ENCODE data around the gene LRRC47.
A peak's percentile ranks its signal among the peaks of the same experiment; 100 is the strongest.
"Not testable (repeated sequence)": the region's sequence is repeated elsewhere in the genome, so short reads cannot be mapped to it uniquely, and the experiment has no call there.

LRRC47 gene

GRCh38 chr1:3752400-3752945 is 43.8 kb downstream of the LRRC47 start, which contains the start of gene CCDC27:
CCDC27 (plus strand) TSS chr1:3752450; CDS start chr1:3752482, 32 bp downstream.
- Histone ChIP-seq H3K27me3 (ENCODE audit: insufficient read depth, low read length) (peaks cover 14% of the 10 kb centered on the region; the same call in 1 of the 2 replicates), H3K36me3 (ENCODE audit: insufficient read depth, low read length) (no peaks in the 10 kb centered on the region), H3K4me1 (ENCODE audit: insufficient read depth, low read length) (no peaks in the 10 kb centered on the region), H3K27ac (ENCODE audit: low read depth, low read length) (no peak within 1 kb of the TSS), H3K4me3 (ENCODE audit: low read length) (no peak within 1 kb of the TSS), H3K9me3 (ENCODE audit: insufficient read depth, low read depth, low read length) (no peaks in the 10 kb centered on the region), H3K9ac (ENCODE audit: low read depth, low read length) (no peak within 1 kb of the TSS)
- 91% methylated on average over 17 of the region's 17 CpGs for WGBS

- Histone ChIP-seq H3K27ac (ENCODE audit: low read depth, low read length) (no peak overlapping the region), H3K9me3 (ENCODE audit: insufficient read depth, low read depth, low read length) (no peaks in the 10 kb centered on the region), H3K9ac (ENCODE audit: low read depth, low read length) (no peak overlapping the region), H3K4me1 (ENCODE audit: insufficient read depth, low read length) (peaks cover 7% of the 10 kb centered on the region), H3K27me3 (ENCODE audit: insufficient read depth, low read length) (peaks cover 12% of the 10 kb centered on the region; the same call in 1 of the 2 replicates), H3K4me3 (ENCODE audit: low read length) (no peak overlapping the region), H3K36me3 (ENCODE audit: insufficient read depth, low read length) (no peaks in the 10 kb centered on the region)
- WGBS = 83% methylated on average over 6 of the region's 6 CpGs
These were observed 45.6 kb downstream of the LRRC47 start for GRCh38 chr1:3750741-3751140.

- Histone ChIP-seq H3K27me3 (ENCODE audit: insufficient read depth, low read length) (peaks cover 12% of the 10 kb centered on the region; the same call in 1 of the 2 replicates), H3K9me3 (ENCODE audit: insufficient read depth, low read depth, low read length) (no peaks in the 10 kb centered on the region), H3K27ac (ENCODE audit: low read depth, low read length) (no peak overlapping the region), H3K9ac (ENCODE audit: low read depth, low read length) (no peak overlapping the region), H3K4me1 (ENCODE audit: insufficient read depth, low read length) (peaks cover 14% of the 10 kb centered on the region), H3K36me3 (ENCODE audit: insufficient read depth, low read length) (no peaks in the 10 kb centered on the region; the same call in 1 of the 2 replicates), H3K4me3 (ENCODE audit: low read length) (no peak overlapping the region)
- WGBS = 72% methylated on average over 5 of the region's 5 CpGs
These were observed 46.8 kb downstream of the LRRC47 start for GRCh38 chr1:3749512-3749911.

GRCh38 chr1:3748316-3748900 is 47.9 kb downstream of the LRRC47 start:
- H3K9me3 ChIP-seq (ENCODE audit: insufficient read depth, low read depth, low read length); H3K27ac ChIP-seq (ENCODE audit: low read depth, low read length); H3K4me3 ChIP-seq (ENCODE audit: low read length); H3K36me3 ChIP-seq (ENCODE audit: insufficient read depth, low read length); H3K9ac ChIP-seq (ENCODE audit: low read depth, low read length): not testable (repeated sequence)
- Histone ChIP-seq H3K4me1 (ENCODE audit: insufficient read depth, low read length) (peaks cover 14% of the 10 kb centered on the region), H3K27me3 (ENCODE audit: insufficient read depth, low read length) (peaks cover 12% of the 10 kb centered on the region; the same call in 1 of the 2 replicates)
- WGBS = 93% methylated on average over 15 of the region's 15 CpGs

GRCh38 chr1:3747903-3748302 is 48.4 kb downstream of the LRRC47 start:
- H3K27ac ChIP-seq (ENCODE audit: low read depth, low read length) = no peak overlapping the region
- H3K36me3 ChIP-seq (ENCODE audit: insufficient read depth, low read length) = peaks cover 10% of the 10 kb centered on the region
- H3K4me1 ChIP-seq (ENCODE audit: insufficient read depth, low read length) = peaks cover 14% of the 10 kb centered on the region
- H3K9me3 ChIP-seq (ENCODE audit: insufficient read depth, low read depth, low read length) = no peaks in the 10 kb centered on the region
- WGBS = 86% methylated on average over 13 of the region's 13 CpGs
- no peak overlapping the region for H3K4me3 ChIP-seq (ENCODE audit: low read length)
- H3K27me3 ChIP-seq (ENCODE audit: insufficient read depth, low read length) = peaks cover 12% of the 10 kb centered on the region; the same call in 1 of the 2 replicates
- H3K9ac ChIP-seq (ENCODE audit: low read depth, low read length) = no peak overlapping the region

GRCh38 chr1:3747522-3747848 is 48.8 kb downstream of the LRRC47 start:
- Histone ChIP-seq H3K4me1 (ENCODE audit: insufficient read depth, low read length) (peaks cover 14% of the 10 kb centered on the region), H3K9me3 (ENCODE audit: insufficient read depth, low read depth, low read length) (no peaks in the 10 kb centered on the region), H3K27me3 (ENCODE audit: insufficient read depth, low read length) (peaks cover 12% of the 10 kb centered on the region; the same call in 1 of the 2 replicates), H3K4me3 (ENCODE audit: low read length) (peak overlapping the region; percentile 94), H3K36me3 (ENCODE audit: insufficient read depth, low read length) (peaks cover 14% of the 10 kb centered on the region), H3K9ac (ENCODE audit: low read depth, low read length) (no peak overlapping the region), H3K27ac (ENCODE audit: low read depth, low read length) (no peak overlapping the region)
- whole genome bisulfite sequencing = 49% methylated on average over 5 of the region's 6 CpGs

GRCh38 chr1:3746830-3747521 is 49.3 kb downstream of the LRRC47 start:
- Histone ChIP-seq H3K36me3 (ENCODE audit: insufficient read depth, low read length) (peaks cover 19% of the 10 kb centered on the region), H3K9ac (ENCODE audit: low read depth, low read length) (peak overlapping the region; percentile 85), H3K9me3 (ENCODE audit: insufficient read depth, low read depth, low read length) (no peaks in the 10 kb centered on the region), H3K4me3 (ENCODE audit: low read length) (peak overlapping the region; percentile 94), H3K27me3 (ENCODE audit: insufficient read depth, low read length) (peaks cover 12% of the 10 kb centered on the region; the same call in 1 of the 2 replicates), H3K4me1 (ENCODE audit: insufficient read depth, low read length) (peaks cover 14% of the 10 kb centered on the region), H3K27ac (ENCODE audit: low read depth, low read length) (peak overlapping the region; percentile 17; the same call in 1 of the 2 replicates)
- under 1% methylated on average over 73 of the region's 73 CpGs for WGBS

- 3% methylated on average over 35 of the region's 35 CpGs for WGBS
- peak overlapping the region; percentile 17; the same call in 1 of the 2 replicates for H3K27ac ChIP-seq (ENCODE audit: low read depth, low read length)
- peak overlapping the region; percentile 94 for H3K4me3 ChIP-seq (ENCODE audit: low read length)
- no peaks in the 10 kb centered on the region for H3K9me3 ChIP-seq (ENCODE audit: insufficient read depth, low read depth, low read length)
- peaks cover 25% of the 10 kb centered on the region for H3K36me3 ChIP-seq (ENCODE audit: insufficient read depth, low read length)
- peaks cover 12% of the 10 kb centered on the region; the same call in 1 of the 2 replicates for H3K27me3 ChIP-seq (ENCODE audit: insufficient read depth, low read length)
- peaks cover 14% of the 10 kb centered on the region for H3K4me1 ChIP-seq (ENCODE audit: insufficient read depth, low read length)
- peak overlapping the region; percentile 85 for H3K9ac ChIP-seq (ENCODE audit: low read depth, low read length)
These were observed 49.9 kb downstream of the LRRC47 start for GRCh38 chr1:3746389-3746829.

GRCh38 chr1:3745590-3746381 is 50.5 kb downstream of the LRRC47 start:
- Histone ChIP-seq H3K27ac (ENCODE audit: low read depth, low read length) (0 out of 2 replicates have a peak overlapping the region, but pooled peaks have one; percentile 17), H3K36me3 (ENCODE audit: insufficient read depth, low read length) (peaks cover 31% of the 10 kb centered on the region), H3K9ac (ENCODE audit: low read depth, low read length) (peak overlapping the region; percentile 85), H3K4me1 (ENCODE audit: insufficient read depth, low read length) (peaks cover 14% of the 10 kb centered on the region), H3K4me3 (ENCODE audit: low read length) (peak overlapping the region; percentile 94), H3K27me3 (ENCODE audit: insufficient read depth, low read length) (peaks cover 11% of the 10 kb centered on the region; the same call in 1 of the 2 replicates), H3K9me3 (ENCODE audit: insufficient read depth, low read depth, low read length) (no peaks in the 10 kb centered on the region)
- WGBS = 84% methylated on average over 25 of the region's 25 CpGs

GRCh38 chr1:3745071-3745470 is 51.2 kb downstream of the LRRC47 start:
- peaks cover 37% of the 10 kb centered on the region for H3K36me3 ChIP-seq (ENCODE audit: insufficient read depth, low read length)
- no peak overlapping the region for H3K27ac ChIP-seq (ENCODE audit: low read depth, low read length)
- H3K27me3 ChIP-seq (ENCODE audit: insufficient read depth, low read length) = peaks cover 7% of the 10 kb centered on the region; the same call in 1 of the 2 replicates
- H3K4me1 ChIP-seq (ENCODE audit: insufficient read depth, low read length) = peaks cover 14% of the 10 kb centered on the region
- 90% methylated on average over 12 of the region's 12 CpGs for WGBS
- 0 out of 2 replicates have a peak overlapping the region, but pooled peaks have one; percentile 26 for H3K9ac ChIP-seq (ENCODE audit: low read depth, low read length)
- no peak overlapping the region for H3K4me3 ChIP-seq (ENCODE audit: low read length)
- H3K9me3 ChIP-seq (ENCODE audit: insufficient read depth, low read depth, low read length) = no peaks in the 10 kb centered on the region
